ENCODE data around the gene GGT1.

DNA sequence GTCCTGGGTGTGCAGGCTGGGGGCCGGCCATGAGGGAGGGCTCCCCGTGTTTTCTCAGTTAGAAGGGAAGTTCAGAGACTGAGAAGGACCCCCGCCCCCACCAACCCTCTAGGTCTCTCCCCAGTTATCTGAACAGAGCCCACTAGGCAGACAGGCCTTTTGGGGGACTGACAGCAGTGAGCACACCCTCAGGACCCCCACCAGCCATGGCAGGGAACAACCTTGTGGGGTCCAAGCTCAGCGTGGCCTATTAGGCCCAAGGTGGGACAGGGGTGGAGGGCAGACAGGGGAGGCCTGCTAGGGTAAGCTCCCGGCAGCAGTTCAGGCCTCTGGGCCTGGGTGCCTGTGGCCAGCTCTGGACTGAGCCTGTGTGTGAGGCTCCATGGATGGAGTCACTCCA lies 15.7 kb upstream of the GGT1 start:
- no peak for TF ChIP-seq POLR2A (IDR thresholded peaks at IDR 0.05)
- TF ChIP-seq, protein P1, sequence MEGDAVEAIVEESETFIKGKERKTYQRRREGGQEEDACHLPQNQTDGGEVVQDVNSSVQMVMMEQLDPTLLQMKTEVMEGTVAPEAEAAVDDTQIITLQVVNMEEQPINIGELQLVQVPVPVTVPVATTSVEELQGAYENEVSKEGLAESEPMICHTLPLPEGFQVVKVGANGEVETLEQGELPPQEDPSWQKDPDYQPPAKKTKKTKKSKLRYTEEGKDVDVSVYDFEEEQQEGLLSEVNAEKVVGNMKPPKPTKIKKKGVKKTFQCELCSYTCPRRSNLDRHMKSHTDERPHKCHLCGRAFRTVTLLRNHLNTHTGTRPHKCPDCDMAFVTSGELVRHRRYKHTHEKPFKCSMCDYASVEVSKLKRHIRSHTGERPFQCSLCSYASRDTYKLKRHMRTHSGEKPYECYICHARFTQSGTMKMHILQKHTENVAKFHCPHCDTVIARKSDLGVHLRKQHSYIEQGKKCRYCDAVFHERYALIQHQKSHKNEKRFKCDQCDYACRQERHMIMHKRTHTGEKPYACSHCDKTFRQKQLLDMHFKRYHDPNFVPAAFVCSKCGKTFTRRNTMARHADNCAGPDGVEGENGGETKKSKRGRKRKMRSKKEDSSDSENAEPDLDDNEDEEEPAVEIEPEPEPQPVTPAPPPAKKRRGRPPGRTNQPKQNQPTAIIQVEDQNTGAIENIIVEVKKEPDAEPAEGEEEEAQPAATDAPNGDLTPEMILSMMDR (IDR thresholded peaks at IDR 0.05): no peak
